Astrocyte of the cerebellum (primary cell): ENCODE data around the gene SYT8.

Source experiments
- DNase-seq: peaks from one replicate; pipeline ENCODE4 v3.0.0-alpha.2; 2011; ENCODE audit warnings: low read depth
- H3K4me3 ChIP-seq: 2 replicates; pipeline ENCODE4 v1.5.1; 2011; ENCODE audit warnings: mild to moderate bottlenecking, low read depth, low read length, moderate library complexity
- in situ Hi-C: cut with HindIII; loops from 2 replicates; pipeline ENCODE4 v1.10.0; 2017; ENCODE audit warnings: low sequenced_read_pairs
- TF ChIP-seq, protein P1 (sequence below): IDR thresholded peaks from 2 replicates; pipeline ENCODE4 v1.5.1; 2012; ENCODE audit warnings: low read length, low read depth, moderate library complexity, mild to moderate bottlenecking; ENCODE audit errors: missing control alignments

Gene SYT8

DNA sequence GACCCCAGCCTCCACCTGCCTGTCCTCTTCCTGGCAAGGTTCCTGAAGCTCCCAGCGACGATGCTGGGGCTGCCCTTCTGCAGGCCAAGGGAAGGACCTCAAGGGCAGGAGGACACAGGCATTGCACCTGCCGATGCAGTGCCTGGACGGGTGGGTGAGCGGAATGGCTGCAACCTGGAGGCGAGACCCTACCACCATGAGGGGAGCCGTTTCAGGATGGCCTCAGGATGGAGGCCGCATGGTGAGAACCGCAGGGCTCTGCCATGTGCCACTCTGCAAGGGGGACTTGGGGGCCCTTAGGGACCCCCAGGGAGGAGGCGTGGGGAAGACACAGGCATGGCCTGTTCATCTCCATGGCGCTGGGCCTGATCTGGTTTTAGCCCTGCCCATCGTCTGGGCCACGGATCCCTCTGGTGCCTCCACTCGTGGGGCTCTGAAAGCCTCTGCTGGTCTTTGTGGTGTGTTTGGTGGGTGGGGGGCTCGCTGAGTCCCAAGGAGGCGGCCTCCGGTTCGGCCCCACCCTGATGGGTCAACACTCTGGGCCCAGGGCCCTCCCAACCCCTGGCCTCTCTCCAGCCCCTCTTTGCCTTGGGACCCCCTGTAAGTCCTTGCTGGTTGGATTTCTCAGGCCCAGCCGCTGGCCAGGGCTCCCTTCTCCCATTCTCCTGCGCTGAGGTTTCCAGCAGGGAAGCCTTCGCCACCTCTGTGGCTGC is 16.8 kb downstream of the SYT8 start:
- TF ChIP-seq, protein P1, sequence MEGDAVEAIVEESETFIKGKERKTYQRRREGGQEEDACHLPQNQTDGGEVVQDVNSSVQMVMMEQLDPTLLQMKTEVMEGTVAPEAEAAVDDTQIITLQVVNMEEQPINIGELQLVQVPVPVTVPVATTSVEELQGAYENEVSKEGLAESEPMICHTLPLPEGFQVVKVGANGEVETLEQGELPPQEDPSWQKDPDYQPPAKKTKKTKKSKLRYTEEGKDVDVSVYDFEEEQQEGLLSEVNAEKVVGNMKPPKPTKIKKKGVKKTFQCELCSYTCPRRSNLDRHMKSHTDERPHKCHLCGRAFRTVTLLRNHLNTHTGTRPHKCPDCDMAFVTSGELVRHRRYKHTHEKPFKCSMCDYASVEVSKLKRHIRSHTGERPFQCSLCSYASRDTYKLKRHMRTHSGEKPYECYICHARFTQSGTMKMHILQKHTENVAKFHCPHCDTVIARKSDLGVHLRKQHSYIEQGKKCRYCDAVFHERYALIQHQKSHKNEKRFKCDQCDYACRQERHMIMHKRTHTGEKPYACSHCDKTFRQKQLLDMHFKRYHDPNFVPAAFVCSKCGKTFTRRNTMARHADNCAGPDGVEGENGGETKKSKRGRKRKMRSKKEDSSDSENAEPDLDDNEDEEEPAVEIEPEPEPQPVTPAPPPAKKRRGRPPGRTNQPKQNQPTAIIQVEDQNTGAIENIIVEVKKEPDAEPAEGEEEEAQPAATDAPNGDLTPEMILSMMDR = no peak
- no peak overlapping the region for H3K4me3 ChIP-seq
- in situ Hi-C loops = no loop called here
- DNase-seq = no peak

DNA sequence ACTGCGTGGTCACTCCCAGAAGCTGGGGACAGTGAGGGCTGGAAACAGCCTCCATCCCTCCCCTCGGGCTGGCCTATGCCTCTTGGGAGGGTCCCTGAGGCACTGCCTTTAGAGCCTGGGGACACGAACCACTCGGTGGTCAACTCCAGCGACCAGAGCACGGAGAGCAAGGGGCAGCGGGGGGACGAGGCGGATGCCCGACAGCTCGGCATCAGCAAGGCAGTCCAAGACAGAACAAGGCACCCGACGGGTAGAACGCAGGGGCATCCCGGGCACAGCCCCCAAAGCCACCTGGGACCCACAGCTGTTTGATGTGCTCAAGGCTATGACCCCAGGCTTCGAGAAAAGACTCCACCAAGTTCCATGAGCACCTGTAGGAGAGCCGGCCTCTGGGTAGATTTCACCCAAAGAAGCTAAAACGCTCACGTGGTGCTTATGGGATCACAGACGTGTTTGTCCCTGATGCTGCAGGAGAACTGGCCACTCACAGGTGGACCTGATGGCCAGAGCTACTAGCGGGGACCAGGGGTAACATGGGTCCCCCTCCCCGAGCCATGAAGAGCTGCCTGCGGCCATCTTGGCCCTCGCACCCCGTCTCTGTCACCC is 17.6 kb downstream of the SYT8 start:
- in situ Hi-C loops = no loop called here
- no peak for DNase-seq
- TF ChIP-seq, protein P1 = no peak
- H3K4me3 ChIP-seq = no peak overlapping the region

DNA sequence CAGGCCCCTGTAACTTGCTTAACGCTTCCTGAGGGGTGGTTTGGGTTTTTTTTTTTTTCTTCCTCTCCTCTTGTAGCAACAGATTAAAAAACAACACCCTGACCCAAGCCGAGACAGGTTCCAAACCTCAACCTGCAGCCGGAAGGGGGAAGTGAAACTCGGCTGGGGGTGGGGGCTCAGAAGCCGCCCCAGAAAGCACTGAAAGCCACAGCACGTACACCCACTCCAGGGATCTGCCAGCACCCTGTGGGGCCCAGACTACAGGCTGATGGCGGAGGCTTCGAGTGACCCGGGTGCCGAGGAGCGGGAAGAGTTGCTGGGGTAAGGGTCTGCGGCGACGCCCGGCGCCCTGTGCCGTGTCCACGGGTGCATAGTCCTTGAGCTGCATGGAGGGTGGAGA is 18.1 kb downstream of the SYT8 start, which contains the start of gene LSP1:
LSP1 (plus strand) TSS at position 208 of the 400 bp plus-strand sequence; CDS start at position 269, 61 bp downstream.
- in situ Hi-C loops = no loop called here
- TF ChIP-seq, protein P1 = no peak
- H3K4me3 ChIP-seq = no peak within 1 kb of the TSS
- no peak for DNase-seq

DNA sequence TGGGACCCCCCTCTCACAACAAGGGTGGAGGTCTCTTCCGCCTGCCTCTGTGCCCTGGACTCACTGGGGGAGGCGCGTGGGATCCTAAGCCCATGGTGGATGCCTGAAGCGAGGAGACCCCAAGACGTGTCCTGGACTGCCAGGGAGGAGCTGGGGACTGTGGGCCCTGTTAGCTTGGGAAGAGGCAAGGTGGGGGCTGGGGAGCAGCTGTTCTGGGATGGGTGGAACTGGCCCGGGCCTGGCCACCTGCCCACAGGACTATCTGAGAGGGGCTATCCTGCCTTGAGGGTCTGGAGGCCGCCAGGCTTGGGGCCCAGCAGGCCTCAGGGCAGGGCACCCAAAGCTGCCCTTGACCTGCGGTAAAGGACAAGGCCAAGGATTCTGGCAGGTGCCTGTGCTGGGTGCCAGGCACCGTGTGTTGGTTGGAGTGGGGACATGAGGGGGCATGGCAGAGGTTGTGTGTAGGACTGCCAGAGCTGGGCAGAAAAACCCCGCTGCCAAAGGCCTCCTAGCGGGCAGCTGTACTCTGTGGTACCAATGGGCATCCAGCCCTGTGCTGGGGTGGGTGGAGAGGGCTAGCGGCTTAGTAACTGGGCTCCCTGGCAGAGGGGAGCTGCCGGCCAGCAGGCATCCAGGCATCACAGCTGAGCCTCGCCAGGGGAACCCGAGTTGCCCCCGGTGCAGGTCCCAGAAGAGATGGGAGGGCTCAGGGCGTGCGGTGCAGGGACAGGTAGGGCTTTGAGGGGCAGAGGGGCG is 18.8 kb downstream of the SYT8 start:
- TF ChIP-seq, protein P1 = no peak
- DNase-seq = no peak
- in situ Hi-C loops = no loop called here
- H3K4me3 ChIP-seq = no peak overlapping the region

DNA sequence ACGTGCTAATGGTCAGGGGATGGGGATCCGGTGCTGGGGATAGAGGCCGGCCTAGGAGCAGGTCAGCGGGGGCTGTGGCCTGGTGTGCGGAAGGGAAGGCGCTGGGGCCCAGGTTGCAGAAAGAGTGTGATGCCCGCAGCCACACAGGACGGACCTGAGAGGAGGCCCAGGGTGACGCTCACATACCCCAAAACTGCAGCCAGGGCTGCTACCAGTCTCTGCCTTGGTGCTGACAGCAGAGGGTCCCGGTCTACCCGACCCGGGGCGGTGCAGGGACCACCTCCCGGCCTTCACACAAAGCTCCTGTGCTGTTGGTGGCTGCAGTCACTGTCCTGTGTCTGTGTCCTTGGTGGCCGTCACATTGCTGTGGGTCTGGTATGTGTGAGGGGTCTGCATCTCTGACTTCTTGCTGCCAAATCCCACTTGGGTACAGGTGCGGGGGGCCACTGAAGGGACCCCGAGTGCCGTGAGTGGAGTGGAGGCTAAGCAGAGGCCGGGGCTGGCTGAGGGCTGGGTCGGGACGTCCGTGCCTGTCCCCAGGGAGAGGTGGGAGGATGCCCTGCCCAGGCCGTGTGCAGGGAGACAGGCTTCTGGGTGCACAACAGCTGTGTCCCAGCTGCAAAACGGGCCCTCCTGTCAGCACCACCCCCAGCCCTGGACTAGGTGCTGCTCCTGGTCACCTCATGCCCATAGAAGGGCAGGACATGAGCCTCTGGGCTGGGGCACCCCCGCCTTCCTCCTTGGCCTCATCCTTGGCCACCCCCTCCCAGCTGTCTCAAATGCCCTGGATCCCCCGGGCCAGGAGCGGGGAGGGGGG is 19.6 kb downstream of the SYT8 start:
- in situ Hi-C loops = no loop called here
- TF ChIP-seq, protein P1 = no peak
- no peak overlapping the region for H3K4me3 ChIP-seq
- DNase-seq = no peak
